ENCODE results near the gene CNN2. TPM values are rescaled to one million over a fixed set of nuclear protein-coding genes. Genes with fewer than 3 reads are reported as not detected.

Gene CNN2
- total and polyA plus RNA-seq, 2 of the 4 experiments (the other 2 are of a cell fraction): 272 to 395 TPM

GRCh38 chr19:1074544-1075283 is 48.3 kb downstream of the CNN2 start:
- Histone ChIP-seq H3K9me1 (ENCODE audit: insufficient read depth, low read length) (no peaks in the 10 kb centered on the region), H3K36me3 (ENCODE audit: control insufficient read depth, insufficient read depth, low read length) (no peaks in the 10 kb centered on the region), H3K27me3 (ENCODE audit: control insufficient read depth, insufficient read depth, low read length) (peaks cover 21% of the 10 kb centered on the region), H2AFZ (replicated peaks; ENCODE audit: low read length, poor library complexity) (peak overlapping the region; percentile 41), H3K9me3 (ENCODE audit: control insufficient read depth, insufficient read depth, low read length) (peaks cover 2% of the 10 kb centered on the region; the same call in 1 of the 2 replicates), H3K56ac (ENCODE audit: extremely low read depth, insufficient read depth, low read length) (no peak overlapping the region), H2AK5ac (ENCODE audit: low read depth, low read length) (no peak overlapping the region), H2BK15ac (ENCODE audit: low read depth, low read length) (no peak overlapping the region), H3K23ac (ENCODE audit: low read depth, low read length) (no peak overlapping the region), H2BK5ac (ENCODE audit: low read depth, low read length, poor library complexity, severe bottlenecking) (no peak overlapping the region), H3K9ac (ENCODE audit: low read depth, low read length) (no peak overlapping the region), H3K4ac (ENCODE audit: low read depth, low read length) (no peak overlapping the region), H3K18ac (ENCODE audit: low read depth, low read length) (no peak overlapping the region), H2AK9ac (replicated peaks; ENCODE audit: low read depth, low read length, poor library complexity) (no peak overlapping the region), H3K27ac (ENCODE audit: insufficient read depth, low read length) (no peak overlapping the region), H4K5ac (ENCODE audit: low read depth, low read length) (no peak overlapping the region), H3K14ac (replicated peaks; ENCODE audit: low read depth, low read length) (no peak overlapping the region), H4K20me1 (ENCODE audit: insufficient read depth, low read length) (no peaks in the 10 kb centered on the region; the same call in 1 of the 2 replicates), H2BK20ac (ENCODE audit: low read depth, low read length) (no peak overlapping the region), H3K4me2 (ENCODE audit: low read depth, low read length) (no peak overlapping the region), H2BK120ac (ENCODE audit: low read depth, low read length) (no peak overlapping the region), H3K4me1 (ENCODE audit: control insufficient read depth, insufficient read depth, low read length) (no peaks in the 10 kb centered on the region), H4K91ac (ENCODE audit: insufficient read depth, low read depth, low read length) (no peak overlapping the region), H4K8ac (ENCODE audit: low read depth in 2 of 2, low read length in 2 of 2) (no peak overlapping the region), H3K4me3 (ENCODE audit: insufficient read depth, low read depth, low read length) (peak overlapping the region; percentile 29; the same call in 1 of the 2 replicates), H3K79me1 (ENCODE audit: low read depth in 1 of 2, low read length in 2 of 2) (no peaks in the 10 kb centered on the region)
- 91% methylated on average over 9 of the region's 54 CpGs; no CpG with 5 or more reads in 1 of the 2 experiments for WGBS, 2 experiments (ENCODE audit: extremely low coverage in 2 of 2, insufficient read length in 1 of 2)
- POLR2A ChIA-PET (ENCODE audit: unreplicated experiment): no interaction called here
- CTCF ChIA-PET: no interaction called here
- ATAC-seq (ENCODE audit: low read depth): no peak
- in situ Hi-C loops (cut with MboI; ENCODE audit: low sequenced_read_pairs) (no loop called here), dilution Hi-C loops (cut with HindIII; ENCODE audit: low sequenced_read_pairs, unreplicated experiment) (no loop called here), intact Hi-C loops (cut with micrococcal nuclease) (no loop called here)
- no peak for DNase-seq
- TF ChIP-seq FOS (IDR thresholded peaks at IDR 0.05; ENCODE audit: low read depth, low read length) (no peak), MXI1 (IDR thresholded peaks at IDR 0.05; ENCODE audit: borderline replicate concordance, low read depth, low read length) (no peak), POLR2A (IDR thresholded peaks at IDR 0.05; ENCODE audit: low read depth, low read length) (no peak), SMC3 (IDR thresholded peaks at IDR 0.05; ENCODE audit: low read depth, low read length) (no peak), RCOR1 (IDR thresholded peaks at IDR 0.05; ENCODE audit: insufficient replicate concordance, low read length) (no peak), CHD1 (IDR thresholded peaks at IDR 0.05; ENCODE audit: low read depth, low read length) (no peak), MAFK (IDR thresholded peaks at IDR 0.05; ENCODE audit: low read depth, low read length) (no peak), BHLHE40 (IDR thresholded peaks at IDR 0.05; ENCODE audit: low read depth, low read length) (no peak), CEBPB (IDR thresholded peaks at IDR 0.05; ENCODE audit: low read depth, low read length) (no peak), MAZ (IDR thresholded peaks at IDR 0.05; ENCODE audit: borderline replicate concordance, low read depth, low read length) (no peak), RFX5 (IDR thresholded peaks at IDR 0.05; ENCODE audit: low read depth, low read length) (no peak), USF2 (IDR thresholded peaks at IDR 0.05; ENCODE audit: low read depth, low read length) (no peak), ELK1 (IDR thresholded peaks at IDR 0.05; ENCODE audit: borderline replicate concordance, low read depth, low read length) (no peak), NFE2L2 (IDR thresholded peaks at IDR 0.05; ENCODE audit: low read depth, low read length) (no peak)
- TF ChIP-seq, protein P1, sequence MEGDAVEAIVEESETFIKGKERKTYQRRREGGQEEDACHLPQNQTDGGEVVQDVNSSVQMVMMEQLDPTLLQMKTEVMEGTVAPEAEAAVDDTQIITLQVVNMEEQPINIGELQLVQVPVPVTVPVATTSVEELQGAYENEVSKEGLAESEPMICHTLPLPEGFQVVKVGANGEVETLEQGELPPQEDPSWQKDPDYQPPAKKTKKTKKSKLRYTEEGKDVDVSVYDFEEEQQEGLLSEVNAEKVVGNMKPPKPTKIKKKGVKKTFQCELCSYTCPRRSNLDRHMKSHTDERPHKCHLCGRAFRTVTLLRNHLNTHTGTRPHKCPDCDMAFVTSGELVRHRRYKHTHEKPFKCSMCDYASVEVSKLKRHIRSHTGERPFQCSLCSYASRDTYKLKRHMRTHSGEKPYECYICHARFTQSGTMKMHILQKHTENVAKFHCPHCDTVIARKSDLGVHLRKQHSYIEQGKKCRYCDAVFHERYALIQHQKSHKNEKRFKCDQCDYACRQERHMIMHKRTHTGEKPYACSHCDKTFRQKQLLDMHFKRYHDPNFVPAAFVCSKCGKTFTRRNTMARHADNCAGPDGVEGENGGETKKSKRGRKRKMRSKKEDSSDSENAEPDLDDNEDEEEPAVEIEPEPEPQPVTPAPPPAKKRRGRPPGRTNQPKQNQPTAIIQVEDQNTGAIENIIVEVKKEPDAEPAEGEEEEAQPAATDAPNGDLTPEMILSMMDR (conservative IDR thresholded peaks at IDR 0.05; ENCODE audit: low read depth, low read length): no peak
- BruUV-seq (replicated peaks): no TSS peak
